ENCODE results near the gene TLE7. TPM values are rescaled to one million over a fixed set of nuclear protein-coding genes. Genes with fewer than 3 reads are reported as not detected.
A peak's percentile ranks its signal among the peaks of the same experiment; 100 is the strongest.

Gene TLE7
- total and polyA plus RNA-seq, 2 of the 8 experiments (the other 6 are each of a cell fraction or from before 2014, with no cell fraction given): 0.03 TPM; not detected in 1

DNA sequence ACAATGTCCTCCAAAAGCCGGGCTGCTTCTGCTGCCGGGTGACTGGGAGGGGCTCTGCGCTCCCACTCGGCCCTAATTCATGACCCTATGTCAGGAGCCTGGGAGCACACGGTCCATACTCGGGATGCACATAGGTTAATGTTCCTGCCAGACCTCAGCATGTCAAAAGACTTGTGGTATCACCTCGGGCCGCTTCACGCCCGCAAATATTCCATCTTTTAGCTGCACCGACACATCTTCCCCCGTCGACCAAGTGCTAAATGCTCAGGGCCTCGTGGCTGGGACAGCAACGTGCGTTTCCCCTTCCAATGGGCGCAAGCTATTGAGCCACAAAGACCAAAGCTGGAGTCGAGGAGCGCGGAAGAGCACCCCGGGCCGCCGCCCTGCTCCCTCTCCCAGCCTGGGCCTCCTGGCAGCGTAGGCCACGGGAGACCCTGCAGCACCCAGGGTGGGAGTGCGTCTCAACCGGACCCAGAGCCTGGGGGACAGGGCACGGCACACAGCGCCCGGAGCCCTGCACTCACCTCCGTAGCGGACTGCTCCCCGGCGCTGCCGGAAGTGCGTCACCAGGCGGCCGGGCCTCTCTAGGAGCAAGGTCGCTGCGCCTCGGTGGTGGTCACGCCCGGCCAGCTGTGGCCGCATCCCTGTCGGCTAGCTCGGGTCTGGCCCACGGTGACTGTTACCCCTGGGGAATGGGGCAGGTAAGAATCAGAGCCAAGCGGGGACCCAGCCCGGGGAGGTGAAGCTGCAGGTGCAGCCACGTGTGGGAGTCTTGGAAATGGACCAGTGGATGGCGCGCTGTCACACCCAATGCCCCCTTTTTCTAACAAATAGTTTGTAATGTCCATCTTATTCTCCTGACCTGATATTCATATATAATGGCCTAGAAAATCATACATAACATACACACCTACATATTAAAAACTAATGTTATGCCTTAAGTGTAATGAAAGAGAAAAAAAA lies 20.1 kb upstream of the TLE7 start, which contains the start of gene ZNF23 (continued):
- no peak for TF ChIP-seq EP300 (IDR thresholded peaks at IDR 0.05; ENCODE audit: borderline replicate concordance in 1 of 2, low read depth in 2 of 2, low read length in 2 of 2)
- peak; percentile 96 for TF ChIP-seq CREB1 (IDR thresholded peaks at IDR 0.05)
- no peak for TF ChIP-seq BACH1 (IDR thresholded peaks at IDR 0.05; ENCODE audit: low read length)
- TF ChIP-seq CHD2 (IDR thresholded peaks at IDR 0.05; ENCODE audit: low read length): no peak
- no peak for TF ChIP-seq CTBP2 (IDR thresholded peaks at IDR 0.05; ENCODE audit: borderline replicate concordance, insufficient read depth, insufficient read length, low read length)
- no peak for TF ChIP-seq RNF2 (IDR thresholded peaks at IDR 0.05; ENCODE audit: borderline replicate concordance, low read depth, low read length, missing control alignments, poor library complexity, severe bottlenecking)
- TF ChIP-seq TBP (IDR thresholded peaks at IDR 0.05; ENCODE audit: low read depth, low read length): peak; percentile 87
- TF ChIP-seq CBX8 (IDR thresholded peaks at IDR 0.05; ENCODE audit: borderline replicate concordance, low read depth, low read length): no peak
- TF ChIP-seq RXRA (IDR thresholded peaks at IDR 0.05; ENCODE audit: insufficient read depth, low read depth, low read length): no peak
- no peak for TF ChIP-seq RFX5 (IDR thresholded peaks at IDR 0.05; ENCODE audit: borderline replicate concordance, low read depth, low read length)
- peak; percentile 97 for TF ChIP-seq POLR2AphosphoS5 (IDR thresholded peaks at IDR 0.05; ENCODE audit: low read depth, low read length)
- TF ChIP-seq POU5F1 (IDR thresholded peaks at IDR 0.05; ENCODE audit: low read depth, low read length): no peak
- no peak for TF ChIP-seq HDAC6 (IDR thresholded peaks at IDR 0.05; ENCODE audit: low read depth, low read length)
- peak; percentile 57; the same call in 1 of the 2 replicates for TF ChIP-seq ATF3 (IDR thresholded peaks at IDR 0.05; ENCODE audit: insufficient read depth, low read depth, low read length)
- no peak for TF ChIP-seq SRF (IDR thresholded peaks at IDR 0.05; ENCODE audit: low read depth, low read length)
- TF ChIP-seq, protein P1, sequence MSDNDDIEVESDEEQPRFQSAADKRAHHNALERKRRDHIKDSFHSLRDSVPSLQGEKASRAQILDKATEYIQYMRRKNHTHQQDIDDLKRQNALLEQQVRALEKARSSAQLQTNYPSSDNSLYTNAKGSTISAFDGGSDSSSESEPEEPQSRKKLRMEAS (IDR thresholded peaks at IDR 0.05): peak; percentile 87
- TF ChIP-seq ATF2 (IDR thresholded peaks at IDR 0.05; ENCODE audit: low read length): no peak
- TF ChIP-seq SP2 (IDR thresholded peaks at IDR 0.05; ENCODE audit: low read length): peak; percentile 94
- peak; percentile 96 for TF ChIP-seq GABPA (IDR thresholded peaks at IDR 0.05; ENCODE audit: borderline replicate concordance, insufficient read depth, low read length)
- no peak for TF ChIP-seq SP4 (IDR thresholded peaks at IDR 0.05; ENCODE audit: low read length)
